Upper lobe of right lung (tissue), 1 donor: ENCODE measurements around the gene HOXB6. TPM values are rescaled to one million over a fixed set of nuclear protein-coding genes. Genes with fewer than 3 reads are reported as not detected.

ENCODE experiments used
- ATAC-seq: fragments of 200-7000 bp; cut with Tn5 transposase; one replicate; pipeline ENCODE4 v1.9.1; 2020; ENCODE audit warnings: mild to moderate bottlenecking, moderate library complexity
- DNase-seq: peaks from one replicate; pipeline ENCODE4 v3.0.0-alpha.2; 2020
- H3K27ac ChIP-seq: fragments of 200-600 bp; one replicate; pipeline ENCODE4 v1.8.0; 2022
- H3K27me3 ChIP-seq: fragments of 200-600 bp; one replicate; pipeline ENCODE4 v1.8.0; 2022; ENCODE audit warnings: mild to moderate bottlenecking
- H3K36me3 ChIP-seq: fragments of 200-600 bp; one replicate; pipeline ENCODE4 v1.8.0; 2022
- H3K4me1 ChIP-seq: fragments of 200-600 bp; one replicate; pipeline ENCODE4 v1.8.0; 2022
- H3K4me3 ChIP-seq: fragments of 200-600 bp; one replicate; pipeline ENCODE4 v1.8.0; 2022; ENCODE audit warnings: mild to moderate bottlenecking
- H3K9me3 ChIP-seq: fragments of 200-600 bp; one replicate; pipeline ENCODE4 v1.8.0; 2022
- CTCF ChIP-seq: fragments of 200-600 bp; IDR thresholded peaks from one replicate; pipeline ENCODE4 v1.8.0; 2022; ENCODE audit warnings: antibody characterized with exemption
- intact Hi-C: fragments of 100-400 bp; cut with DNase I; formaldehyde crosslinking; loops from one replicate; pipeline ENCODE4 v1.11.0; 2022
- total RNA-seq: library from RNA; stranded (reverse); fragmentation: NEBNext Ultra II Directional; extraction: Animal tissue kit (Norgen Biotek cat#: 25700); gene quantifications from one replicate; pipeline ENCODE4 v1.2.1, GENCODE V29; 2021
- donor health status: DM: no; HTN: yes; CAD: no; lungs with severe emphysema.

Gene HOXB6
- total RNA-seq, 1 donor from 2014 or later = 4.9 TPM

GRCh38 chr17:48589831-48590606 lies 14.8 kb downstream of the HOXB6 start, which contains the start of gene HOXB3:
Gene HOXB3, minus strand, starts transcription at chr17:48590241. Its CDS starts 37,767 bp downstream, at chr17:48552474.
- no peak for ATAC-seq
- peaks cover 68% of the 10 kb centered on the region for H3K27me3 ChIP-seq

GRCh38 chr17:48589060-48589830 lies 15.5 kb downstream of the HOXB6 start:
- peak overlapping the region; percentile 55 for H3K4me3 ChIP-seq
- intact Hi-C loops = no loop called here
- H3K27me3 ChIP-seq = peaks cover 64% of the 10 kb centered on the region
- H3K36me3 ChIP-seq = no peaks in the 10 kb centered on the region
- peak overlapping the region; percentile 85 for H3K27ac ChIP-seq
- DNase-seq = no peak
- H3K9me3 ChIP-seq = no peaks in the 10 kb centered on the region
- H3K4me1 ChIP-seq = peaks cover 45% of the 10 kb centered on the region
- no peak for TF ChIP-seq CTCF
- ATAC-seq = no peak

More at GRCh38 chr17:48589831-48590606, 14.8 kb downstream of the HOXB6 start, which contains the start of gene HOXB3:
- intact Hi-C loops = loop anchor here (5.0 kb wide), 1 partner anchor 238 kb away; no protein-coding TSS in a partner anchor
- Histone ChIP-seq H3K4me1 (peaks cover 48% of the 10 kb centered on the region), H3K9me3 (no peaks in the 10 kb centered on the region), H3K36me3 (no peaks in the 10 kb centered on the region), H3K4me3 (peak within 1 kb of the TSS; percentile 55), H3K27ac (peak within 1 kb of the TSS; percentile 85)
- no peak for TF ChIP-seq CTCF
- DNase-seq = no peak

DNA sequence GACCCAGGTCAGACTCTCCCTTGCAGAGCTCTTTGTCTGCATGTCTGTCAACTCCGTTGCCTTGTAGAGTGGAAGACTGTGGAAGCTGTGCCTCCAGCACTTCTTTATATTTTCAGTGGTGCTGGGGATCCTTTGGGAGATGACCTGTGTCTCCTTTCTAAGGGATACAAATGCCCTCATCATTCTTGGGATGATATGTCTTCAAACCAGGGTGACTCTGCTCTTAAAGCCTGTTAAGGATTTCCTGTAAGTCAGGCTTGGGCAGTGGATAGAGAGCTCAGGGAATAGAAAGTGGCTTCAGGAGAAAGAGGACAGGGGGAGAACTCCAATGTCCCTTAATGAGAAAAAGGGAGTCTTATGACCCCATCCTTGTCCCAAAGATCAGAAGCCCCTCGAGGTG lies 16.3 kb downstream of the HOXB6 start:
- no peak for TF ChIP-seq CTCF
- peak overlapping the region; percentile 55 for H3K4me3 ChIP-seq
- H3K27ac ChIP-seq = peak overlapping the region; percentile 85
- ATAC-seq (no peak), DNase-seq (no peak)
- H3K9me3 ChIP-seq = no peaks in the 10 kb centered on the region
- no peaks in the 10 kb centered on the region for H3K36me3 ChIP-seq
- peaks cover 67% of the 10 kb centered on the region for H3K27me3 ChIP-seq
- peaks cover 41% of the 10 kb centered on the region for H3K4me1 ChIP-seq
- intact Hi-C loops = no loop called here

DNA sequence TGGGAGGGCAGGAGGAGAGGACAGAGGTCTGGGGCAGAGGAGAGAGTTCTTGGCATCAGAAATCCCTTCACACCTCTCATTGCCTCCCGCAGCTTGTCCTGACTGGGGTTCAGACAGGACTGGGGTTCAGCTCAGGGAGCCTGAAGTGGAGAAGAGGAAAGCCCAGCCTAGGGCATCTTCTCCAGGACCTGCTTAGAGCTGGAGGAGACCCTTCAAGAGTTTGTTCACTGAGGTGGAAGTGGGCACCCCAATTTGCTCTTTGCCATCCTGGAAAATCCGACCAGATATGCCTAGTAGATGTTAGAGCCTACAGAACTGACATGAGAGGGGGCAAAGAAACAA lies 16.7 kb downstream of the HOXB6 start:
- no peak for TF ChIP-seq CTCF
- intact Hi-C loops = no loop called here
- Histone ChIP-seq H3K36me3 (no peaks in the 10 kb centered on the region), H3K4me3 (peak overlapping the region; percentile 55), H3K27ac (peak overlapping the region; percentile 85), H3K4me1 (peaks cover 37% of the 10 kb centered on the region), H3K9me3 (no peaks in the 10 kb centered on the region), H3K27me3 (peaks cover 67% of the 10 kb centered on the region)
- ATAC-seq (no peak), DNase-seq (peak; percentile 23)

GRCh38 chr17:48587276-48588073 lies 17.3 kb downstream of the HOXB6 start:
- Histone ChIP-seq H3K4me3 (peak overlapping the region; percentile 55), H3K9me3 (no peaks in the 10 kb centered on the region), H3K4me1 (peaks cover 32% of the 10 kb centered on the region), H3K27ac (peak overlapping the region; percentile 85), H3K36me3 (no peaks in the 10 kb centered on the region), H3K27me3 (peaks cover 67% of the 10 kb centered on the region)
- ATAC-seq (no peak), DNase-seq (peak; percentile 25)
- TF ChIP-seq CTCF = no peak
- intact Hi-C loops = no loop called here
